Measurements from ENCODE around the gene PRCP.
"Not testable (repeated sequence)": the region's sequence is repeated elsewhere in the genome, so short reads cannot be mapped to it uniquely, and the experiment has no call there.

The PRCP gene

DNA sequence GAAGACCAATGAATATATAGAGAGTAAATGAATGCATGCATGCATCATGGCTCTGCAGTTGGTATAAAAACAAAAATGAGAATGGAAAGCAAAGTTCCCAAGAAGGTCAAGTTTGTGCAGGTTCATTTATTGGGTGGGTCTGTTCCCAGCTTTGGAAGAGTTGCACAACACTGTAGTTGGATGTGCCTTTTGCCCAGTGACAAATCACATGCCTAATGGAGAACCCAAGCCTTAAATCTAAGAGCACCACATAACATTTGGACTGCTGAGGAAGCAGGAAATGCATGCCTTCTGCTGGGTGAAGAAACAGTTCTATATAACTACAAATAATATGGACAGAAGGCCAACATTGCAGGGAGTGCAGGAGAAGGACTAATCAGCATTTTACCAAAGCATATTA, 30.6 kb downstream of the PRCP start:
- DNase-seq = no peak

- peak; percentile 81 for DNase-seq
These were observed 32.6 kb downstream of the PRCP start for GRCh38 chr11:82867495-82868082.

GRCh38 chr11:82865841-82866240, 34.4 kb downstream of the PRCP start:
- DNase-seq = no peak

DNA sequence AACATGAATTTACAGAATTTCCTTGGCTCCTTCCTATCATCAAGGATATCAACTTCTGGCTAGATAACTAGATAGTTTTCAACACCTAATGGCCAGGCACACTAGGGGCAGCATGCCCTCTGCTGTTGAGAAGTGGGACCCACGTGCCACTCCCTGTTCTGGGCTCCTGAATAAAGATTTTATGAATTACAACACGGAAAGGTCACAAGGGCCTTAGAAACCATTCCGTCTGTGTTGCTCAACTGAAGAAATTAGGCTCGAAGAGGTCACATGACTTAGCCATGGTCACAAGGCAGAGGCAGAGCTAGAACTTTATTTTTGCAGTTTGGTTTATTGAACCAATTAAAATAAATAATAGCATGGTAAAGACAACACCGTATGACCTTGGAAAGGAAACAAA, 36.0 kb downstream of the PRCP start:
- DNase-seq = peak; percentile 79

DNA sequence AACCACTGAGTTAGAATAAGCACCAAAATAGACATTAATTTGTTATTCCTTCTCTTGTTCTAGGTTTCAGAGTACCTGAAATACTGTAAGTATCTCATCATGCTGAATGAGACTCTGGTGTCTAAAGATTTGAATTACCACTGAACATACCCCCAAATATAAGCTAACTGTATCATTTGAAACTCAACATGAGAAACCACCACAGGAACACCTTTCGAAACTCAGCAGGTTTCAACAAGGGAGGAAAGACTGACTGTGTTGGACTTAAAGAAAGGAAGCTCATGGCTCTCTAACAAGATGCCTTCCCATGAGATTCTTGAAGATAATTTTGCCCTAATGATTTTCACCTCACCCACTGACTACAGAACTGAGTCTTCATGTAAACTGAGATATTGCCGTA, 37.0 kb downstream of the PRCP start:
- no peak for DNase-seq

- DNase-seq = no peak
These were observed 37.9 kb downstream of the PRCP start for GRCh38 chr11:82862379-82862778.

DNA sequence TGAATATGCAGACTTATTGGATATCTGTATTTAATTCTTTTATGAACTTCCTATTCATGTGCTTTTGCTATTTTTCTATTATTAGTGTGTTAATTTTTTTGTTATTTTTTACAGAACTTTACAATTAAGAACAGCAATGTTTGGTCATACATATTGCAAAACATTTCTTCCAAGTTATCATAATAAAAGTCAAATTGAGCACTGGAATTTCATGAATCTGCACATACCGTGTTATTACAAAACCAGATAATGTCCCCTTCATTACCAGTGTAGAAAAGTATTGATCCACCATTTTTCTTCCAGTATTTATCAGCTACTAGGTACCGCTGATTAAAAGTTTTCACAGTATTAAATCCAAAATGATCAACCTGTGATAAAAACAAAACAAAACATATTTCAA, 40.5 kb downstream of the PRCP start:
- no peak for DNase-seq

GRCh38 chr11:82858556-82859091, 41.6 kb downstream of the PRCP start:
- peak; percentile 59 for DNase-seq

DNA sequence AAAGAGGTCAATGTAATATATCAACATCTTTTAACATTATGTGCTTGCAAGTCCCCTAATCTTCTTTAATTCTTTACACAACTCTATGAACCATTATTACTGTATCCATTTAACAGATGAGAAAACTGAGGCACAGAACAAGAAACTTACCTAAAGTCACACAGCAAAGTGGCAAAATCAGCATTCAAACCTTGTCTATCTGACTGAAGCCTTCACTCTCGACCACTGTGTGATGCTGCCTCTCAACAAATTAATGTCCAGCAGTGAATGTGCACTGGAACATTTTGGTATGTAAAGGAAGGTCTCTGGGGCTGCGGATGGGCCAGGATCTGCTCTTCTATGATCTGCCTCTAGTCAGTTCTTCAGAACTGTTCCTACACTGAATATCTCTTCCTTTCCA, 42.1 kb downstream of the PRCP start:
- no peak for DNase-seq

- DNase-seq = no peak
These were observed 43.1 kb downstream of the PRCP start for GRCh38 chr11:82857145-82857544.

DNA sequence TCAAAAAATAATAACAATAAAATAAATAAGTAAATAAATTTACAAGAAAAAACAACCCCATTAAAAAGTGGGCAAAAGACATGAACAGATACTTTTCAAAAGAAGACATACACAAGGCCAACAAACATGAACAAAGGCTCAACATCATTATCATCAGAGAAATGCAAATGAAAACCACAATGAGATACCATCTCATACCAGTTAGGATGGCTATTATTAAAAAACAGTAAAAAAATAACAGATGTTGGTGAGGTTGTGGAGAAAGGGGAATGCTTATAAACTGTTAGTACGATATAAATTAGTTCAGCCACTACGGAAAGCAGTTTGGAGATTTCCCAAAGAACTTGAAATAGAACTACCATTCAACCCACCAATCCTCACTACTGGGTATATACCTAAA, 44.6 kb downstream of the PRCP start:
- DNase-seq = no peak

GRCh38 chr11:82854916-82855315, 45.3 kb downstream of the PRCP start:
- not testable (repeated sequence) for DNase-seq

DNA sequence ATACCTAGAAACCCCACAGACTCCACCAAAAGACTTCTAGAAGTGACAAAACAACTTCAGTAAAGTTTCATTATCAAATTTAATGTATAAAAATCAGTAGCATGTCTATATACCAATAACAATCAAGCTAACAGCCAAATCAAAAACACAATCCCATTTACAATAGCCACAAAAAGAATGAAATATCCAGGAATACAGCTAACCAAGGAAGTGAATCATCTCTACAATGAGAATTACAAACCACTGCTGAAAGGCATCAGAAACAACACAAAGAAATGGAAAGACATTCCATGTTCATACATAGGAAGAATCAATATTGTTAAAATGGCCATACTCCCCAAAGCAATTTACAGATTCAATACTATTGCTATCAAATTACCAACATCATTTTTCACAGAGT, 46.0 kb downstream of the PRCP start:
- DNase-seq = no peak

GRCh38 chr11:82848829-82849228, 51.4 kb downstream of the PRCP start:
- DNase-seq = no peak

- DNase-seq = peak; percentile 76
These were observed 54.6 kb downstream of the PRCP start for GRCh38 chr11:82845356-82846353.

- DNase-seq = no peak
These were observed 57.0 kb downstream of the PRCP start for GRCh38 chr11:82843057-82843795.

- no peak for DNase-seq
These were observed 58.2 kb downstream of the PRCP start for GRCh38 chr11:82842019-82842418.

DNA sequence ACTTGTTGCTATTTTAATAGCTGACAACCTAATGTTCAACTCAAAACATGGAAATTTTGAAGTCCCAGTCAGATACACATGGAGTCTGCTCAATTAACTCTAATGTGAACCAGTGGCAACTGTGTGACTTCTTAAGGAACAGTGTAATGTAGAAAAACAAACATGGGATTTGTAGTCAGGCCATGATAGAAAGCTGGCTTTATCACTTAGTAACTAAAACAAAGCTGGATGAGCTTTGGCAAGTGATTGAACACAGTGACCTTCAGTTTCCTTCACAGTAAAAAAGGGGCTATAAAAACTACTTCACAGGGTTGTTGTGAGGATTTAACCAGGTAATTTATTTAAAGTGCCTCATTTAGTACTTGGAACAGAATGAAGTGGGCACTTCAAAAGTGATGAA, 62.6 kb downstream of the PRCP start:
- no peak for DNase-seq

DNA sequence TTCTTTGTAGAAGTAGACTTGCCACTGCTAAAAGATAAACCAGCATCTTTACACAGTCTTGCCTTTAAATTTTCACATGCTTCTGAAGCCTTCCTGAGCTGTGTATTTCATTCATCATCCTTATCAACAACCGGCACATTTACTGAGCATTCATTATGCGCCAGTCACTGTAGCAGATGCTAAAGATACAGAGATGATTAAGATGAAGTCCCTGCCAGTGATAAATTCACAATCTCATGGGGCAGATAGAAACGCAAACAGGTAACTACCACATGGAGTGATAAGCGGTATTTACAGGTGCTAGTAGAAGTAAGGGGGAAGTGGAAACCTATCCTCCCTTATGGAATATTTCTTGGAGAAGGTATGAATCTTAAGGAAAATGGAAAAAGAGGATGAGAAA, 67.2 kb downstream of the PRCP start:
- no peak for DNase-seq

- DNase-seq = no peak
These were observed 68.9 kb downstream of the PRCP start for GRCh38 chr11:82831364-82831763.

DNA sequence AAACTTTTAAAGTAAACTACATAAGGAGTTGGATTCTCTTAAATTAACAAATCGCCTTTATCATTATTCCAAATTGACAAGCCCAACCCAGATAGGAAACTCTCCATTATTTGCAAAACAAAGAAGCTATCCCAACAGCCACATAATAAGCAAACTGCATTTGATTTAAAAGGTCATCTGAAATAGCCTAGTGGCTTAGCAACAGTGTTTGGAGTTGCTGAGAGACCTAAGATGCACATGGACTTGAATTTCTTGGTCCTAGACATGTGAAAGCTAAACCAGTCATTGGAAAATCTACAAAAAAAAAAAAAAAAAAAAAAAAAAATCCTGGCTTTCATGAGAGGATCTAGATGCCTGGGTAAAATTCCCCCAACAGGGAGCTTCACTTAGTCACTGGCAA, 69.5 kb downstream of the PRCP start:
- no peak for DNase-seq

DNA sequence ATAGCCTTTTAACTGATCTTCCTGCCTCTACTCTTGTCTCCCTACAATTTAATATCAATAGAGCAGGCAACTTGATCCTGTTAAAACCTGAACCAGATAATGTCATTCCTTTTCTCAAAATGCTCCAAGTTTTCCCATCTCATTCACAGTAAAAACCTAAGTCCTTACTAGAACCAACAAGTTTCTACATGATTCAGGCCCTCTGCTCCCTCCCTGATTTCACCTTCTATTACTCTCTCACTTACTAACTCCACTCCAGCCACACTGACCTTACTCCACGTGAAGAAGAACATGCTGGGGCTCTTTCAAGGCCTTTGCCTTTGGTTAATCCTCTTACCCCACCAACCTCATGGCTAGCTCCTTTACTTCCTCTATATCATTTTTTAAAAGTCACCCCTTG, 71.1 kb downstream of the PRCP start:
- no peak for DNase-seq

DNA sequence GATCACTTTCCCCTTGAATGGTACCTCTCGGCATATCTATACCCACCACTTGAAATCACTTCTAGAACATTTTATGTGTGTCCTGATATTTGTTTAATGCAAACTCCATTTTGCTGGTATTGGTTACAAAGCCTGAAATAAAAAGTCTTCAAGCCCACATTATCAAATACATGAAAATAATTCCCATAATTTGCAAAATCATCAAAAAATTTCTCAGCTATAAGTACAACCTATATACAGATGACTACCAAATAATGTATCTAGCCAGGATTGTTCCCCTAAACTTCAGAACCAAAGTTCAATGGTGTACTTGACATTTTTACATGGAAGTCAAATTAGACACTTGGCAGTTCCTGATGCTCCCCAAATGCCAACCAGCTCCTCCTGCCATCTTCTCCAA, 71.8 kb downstream of the PRCP start:
- no peak for DNase-seq
